Measurements from ENCODE around the gene CDKL5.
"Not testable (repeated sequence)": the region's sequence is repeated elsewhere in the genome, so short reads cannot be mapped to it uniquely, and the experiment has no call there.

CDKL5 gene

DNA sequence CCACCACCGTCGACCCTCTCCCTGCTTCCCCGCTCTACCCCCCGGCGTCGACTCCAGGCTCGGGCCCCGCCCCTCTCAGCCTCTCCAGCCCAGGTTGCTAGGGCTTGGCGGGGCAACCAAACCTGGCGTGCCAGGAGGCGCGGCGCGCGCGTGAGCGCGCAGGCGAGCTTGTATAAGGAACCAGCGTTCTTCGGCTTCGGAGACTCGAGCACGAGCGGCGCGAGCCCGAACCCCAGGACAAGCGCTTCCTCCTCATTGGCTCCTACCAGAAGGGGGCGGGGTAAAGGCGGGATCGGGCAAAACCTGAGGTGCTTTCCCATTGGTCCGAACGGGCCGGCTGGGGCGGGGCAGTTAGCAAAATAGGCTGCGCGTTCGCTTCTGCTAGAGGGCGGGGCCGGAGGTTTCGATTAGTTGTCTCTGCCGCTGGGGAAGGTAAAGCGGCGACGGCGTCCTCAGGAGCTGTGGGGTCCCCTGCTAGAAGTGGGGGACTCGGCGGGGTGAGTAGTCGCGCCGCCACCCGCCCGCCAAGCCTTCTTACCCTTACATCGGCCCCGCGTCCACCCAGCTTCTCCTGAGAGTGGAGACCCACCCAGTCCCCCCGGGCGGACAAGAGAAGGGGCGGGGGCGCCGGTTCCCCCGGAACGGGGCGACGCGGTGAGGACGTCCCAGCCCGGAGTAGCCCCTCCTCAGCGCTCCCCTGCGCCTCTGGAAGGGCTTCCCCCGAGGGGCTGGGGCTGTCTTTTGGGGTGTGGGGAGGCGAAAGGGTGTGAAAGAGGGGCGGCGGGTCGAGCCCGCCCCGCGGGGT, at the start of gene CDKL5:
TSS of gene CDKL5 (plus strand) at position 410 of the 805 bp plus-strand sequence. CDS start 81,489 bp downstream, outside the sequence.
- peak; percentile 96 for DNase-seq (ENCODE audit: low read depth)

DNA sequence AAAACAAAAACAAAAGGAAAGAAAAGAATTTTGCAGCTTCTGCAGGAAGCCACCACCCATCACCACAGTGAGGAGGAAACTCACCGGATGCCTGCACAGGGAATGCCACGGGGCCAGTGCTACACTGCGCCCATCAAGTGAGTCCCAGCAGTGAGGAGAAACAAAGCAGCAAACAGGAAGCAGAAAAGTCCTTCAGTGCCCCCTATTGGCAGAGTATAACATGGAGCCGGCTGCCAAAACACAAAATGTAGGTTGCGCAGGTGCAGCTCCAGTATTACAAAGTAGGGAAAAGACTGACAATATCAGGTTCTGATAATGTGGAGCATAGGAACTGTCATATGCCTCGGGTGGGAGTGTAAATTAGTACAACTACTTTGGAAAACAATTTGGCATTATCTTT, 47.6 kb upstream of the CDKL5 start:
- DNase-seq (ENCODE audit: low read depth) = peak; percentile 19

DNA sequence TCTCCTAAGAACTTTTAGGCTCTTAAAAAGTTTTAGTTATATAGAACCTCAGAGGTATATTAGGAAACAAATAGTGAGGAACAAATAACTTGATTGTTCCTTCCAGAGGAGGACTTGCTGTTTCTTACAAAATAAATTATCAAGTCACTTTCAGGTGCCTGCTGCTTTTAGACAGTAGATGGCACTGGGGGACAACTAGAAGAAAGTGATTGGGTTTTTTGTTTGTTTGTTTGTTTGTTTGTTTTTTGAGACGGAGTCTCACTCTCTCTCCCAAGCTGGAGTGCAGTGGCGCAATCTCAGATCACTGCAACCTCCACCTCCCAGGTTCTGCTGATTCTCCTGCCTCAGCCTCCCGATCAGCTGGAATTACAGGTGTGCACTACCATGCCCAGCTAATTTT, 35.4 kb upstream of the CDKL5 start:
- DNase-seq (ENCODE audit: low read depth) = no peak

DNA sequence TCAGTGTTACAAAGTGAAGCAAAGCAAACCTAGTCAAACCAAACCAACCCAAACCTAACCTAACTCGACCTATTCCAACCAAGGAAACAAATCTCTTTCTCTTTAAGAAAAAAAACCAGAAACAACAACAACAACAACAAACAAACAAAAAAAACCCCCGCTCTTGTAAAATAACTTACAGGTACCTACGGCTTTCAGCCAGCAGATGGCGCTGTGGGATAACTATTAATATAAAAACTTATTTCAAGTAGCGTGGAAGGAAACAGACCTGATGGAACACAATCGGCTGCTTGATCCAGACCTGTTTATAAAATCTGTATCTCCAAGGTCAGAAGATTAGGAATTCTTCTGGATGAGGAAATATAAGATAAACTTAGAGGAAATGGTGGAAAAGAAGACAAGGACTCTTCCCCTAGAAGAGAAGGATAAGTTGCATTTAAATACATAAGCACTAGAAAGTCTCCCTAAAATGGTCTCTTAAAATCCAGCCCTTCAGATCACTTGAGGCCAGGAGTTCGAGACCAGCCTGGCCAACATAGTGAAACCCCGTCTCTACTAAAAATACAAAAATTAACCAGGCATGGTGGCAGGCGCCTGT, 34.4 kb upstream of the CDKL5 start:
- peak; percentile 54 for DNase-seq (ENCODE audit: low read depth)

DNA sequence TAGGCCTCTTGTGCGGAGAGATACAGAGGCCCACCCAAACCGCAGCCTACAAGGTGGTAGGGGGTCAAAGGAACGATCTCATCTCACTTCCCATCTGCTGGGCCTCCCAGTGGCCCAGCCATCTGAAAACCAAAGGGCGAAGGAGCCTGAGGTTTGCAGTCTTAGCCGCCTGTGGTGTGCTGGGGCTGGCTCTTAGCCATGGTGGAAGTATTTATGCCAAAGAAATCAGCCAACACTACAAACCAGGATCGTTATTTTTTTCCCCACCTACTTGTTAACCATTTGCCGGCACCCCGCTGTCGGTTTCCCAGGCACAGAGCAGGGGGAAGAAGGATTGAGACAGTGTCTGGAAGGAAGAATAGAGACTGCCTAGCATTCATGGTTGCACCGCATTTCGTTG, 30.9 kb upstream of the CDKL5 start:
- no peak for DNase-seq (ENCODE audit: low read depth)

DNA sequence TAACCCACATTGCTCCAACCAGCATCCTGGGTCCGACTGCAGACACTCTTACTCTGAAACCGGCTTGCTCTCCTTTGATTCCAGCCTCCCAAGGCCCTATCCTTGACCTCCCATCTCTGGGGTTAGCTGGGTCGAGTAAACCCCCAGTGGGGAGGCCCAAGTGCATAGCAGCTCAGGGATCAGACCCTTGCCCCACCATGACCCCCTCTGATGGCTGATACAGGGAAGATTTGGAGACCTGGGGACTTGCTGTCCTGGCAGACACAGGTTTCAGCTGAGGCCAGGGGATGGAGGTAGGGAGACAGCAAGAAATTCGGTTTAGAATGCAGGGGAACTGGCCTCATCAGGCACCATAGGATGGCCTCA, 23.6 kb upstream of the CDKL5 start:
- DNase-seq (ENCODE audit: low read depth) = no peak

DNA sequence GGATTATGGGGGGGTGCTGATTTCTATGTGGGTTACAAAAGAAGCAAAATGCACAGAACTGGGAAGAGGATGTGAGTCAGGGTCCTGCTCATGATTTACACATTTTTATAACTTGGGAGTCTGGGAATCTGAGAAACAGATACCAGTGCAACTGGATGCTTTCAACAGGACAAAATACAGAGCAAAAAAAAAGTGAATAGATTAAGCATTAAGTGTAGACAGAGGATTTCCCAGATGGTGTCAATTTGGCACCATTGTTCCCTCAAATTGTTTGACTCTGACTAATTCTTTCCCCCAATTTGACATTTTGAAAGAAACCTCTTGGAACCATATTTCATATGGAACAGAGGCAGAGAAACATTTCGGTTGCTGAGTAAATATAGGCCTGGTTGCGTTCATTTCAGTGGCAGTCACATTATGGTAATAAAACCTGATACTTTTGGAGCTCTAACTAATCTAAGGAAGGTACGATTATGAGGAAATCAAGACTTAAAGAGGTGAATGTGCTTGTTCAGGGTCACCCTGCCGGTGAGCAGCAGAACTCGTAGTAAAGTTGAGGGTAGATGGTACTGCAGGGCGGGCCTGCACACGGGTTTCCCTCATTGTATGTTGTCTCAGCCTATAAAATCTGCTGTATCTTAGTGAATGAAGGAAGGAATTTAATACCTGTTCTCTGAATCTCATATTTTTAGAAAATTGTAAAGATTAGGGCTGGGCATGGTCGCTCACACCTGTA, 18.7 kb upstream of the CDKL5 start:
- no peak for DNase-seq (ENCODE audit: low read depth)

DNA sequence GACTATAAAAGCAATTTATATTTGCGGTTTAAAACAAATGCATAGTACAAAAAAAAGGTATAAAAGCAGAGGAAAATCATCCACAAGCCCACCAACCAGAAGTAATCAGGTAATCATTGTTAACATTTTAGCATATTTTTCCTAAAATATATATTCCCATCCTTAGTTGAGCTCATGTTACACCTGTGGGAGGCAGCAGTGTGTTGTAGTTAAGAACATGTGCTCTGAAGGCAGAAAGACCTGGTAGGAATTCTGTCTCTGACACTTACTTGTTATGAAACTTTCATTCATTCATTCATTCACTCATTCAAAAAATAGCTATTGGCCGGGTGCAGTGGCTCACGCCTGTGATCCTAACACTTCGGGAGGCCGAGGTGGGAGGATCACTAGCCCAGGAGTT, 15.4 kb upstream of the CDKL5 start:
- DNase-seq (ENCODE audit: low read depth) = peak; percentile 53

DNA sequence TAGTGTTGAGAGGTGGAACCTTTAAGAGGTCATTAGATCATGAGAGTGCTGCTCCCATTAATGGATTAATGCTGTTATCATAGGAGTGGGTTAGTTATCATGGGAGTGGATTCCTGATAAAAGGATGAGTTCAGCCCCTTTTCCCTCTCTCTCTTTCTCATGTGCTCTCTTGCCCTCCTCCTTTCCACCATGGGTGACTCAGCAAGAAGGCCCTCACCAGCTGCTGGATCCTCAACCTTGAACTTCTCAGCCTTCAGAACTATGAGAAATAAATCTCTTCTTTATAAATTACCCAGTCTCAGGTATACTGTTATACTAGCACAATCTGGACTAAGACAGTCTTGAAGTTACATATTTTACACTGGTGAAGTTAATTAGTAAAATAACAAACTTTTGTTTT, 10.0 kb upstream of the CDKL5 start:
- peak; percentile 39 for DNase-seq (ENCODE audit: low read depth)

DNA sequence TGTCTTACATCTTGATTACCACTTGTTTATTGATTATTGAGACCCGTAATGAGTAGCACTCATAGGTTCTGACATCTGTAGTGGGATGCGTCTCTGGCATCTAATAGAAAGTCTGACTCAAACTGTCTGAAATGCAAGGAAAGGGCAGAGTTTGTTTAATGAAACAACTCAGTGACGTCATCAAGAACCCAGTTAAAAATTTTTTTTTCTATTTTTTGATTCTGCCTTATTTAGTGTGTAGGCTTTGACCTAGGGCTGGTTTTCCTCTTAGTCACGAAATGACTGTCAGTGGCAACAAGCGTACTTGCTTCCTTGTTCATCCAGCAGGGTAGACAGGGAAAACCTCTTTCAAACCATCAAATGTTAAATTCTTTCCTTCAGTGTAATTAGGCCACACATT, 3.1 kb upstream of the CDKL5 start:
- DNase-seq (ENCODE audit: low read depth) = peak; percentile 84

DNA sequence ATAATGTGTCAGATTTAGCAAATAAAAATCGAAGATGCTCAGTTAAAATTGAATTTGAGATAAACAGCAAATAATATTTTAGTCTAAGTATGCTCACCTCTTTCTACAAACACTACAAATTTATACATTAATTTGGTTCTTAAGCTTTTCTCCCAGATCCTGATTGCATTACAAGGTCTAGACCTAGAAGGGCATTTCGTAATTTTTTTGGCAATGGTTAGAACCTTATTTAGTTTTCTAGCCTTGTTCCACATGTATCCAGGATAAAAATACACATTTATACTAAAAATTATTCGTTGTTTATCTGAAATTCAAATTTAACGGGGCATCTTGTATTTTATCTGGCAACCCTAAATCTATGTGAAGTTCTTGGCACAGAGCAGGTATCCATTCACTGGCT, 2.5 kb upstream of the CDKL5 start:
- DNase-seq (ENCODE audit: low read depth) = peak; percentile 11

DNA sequence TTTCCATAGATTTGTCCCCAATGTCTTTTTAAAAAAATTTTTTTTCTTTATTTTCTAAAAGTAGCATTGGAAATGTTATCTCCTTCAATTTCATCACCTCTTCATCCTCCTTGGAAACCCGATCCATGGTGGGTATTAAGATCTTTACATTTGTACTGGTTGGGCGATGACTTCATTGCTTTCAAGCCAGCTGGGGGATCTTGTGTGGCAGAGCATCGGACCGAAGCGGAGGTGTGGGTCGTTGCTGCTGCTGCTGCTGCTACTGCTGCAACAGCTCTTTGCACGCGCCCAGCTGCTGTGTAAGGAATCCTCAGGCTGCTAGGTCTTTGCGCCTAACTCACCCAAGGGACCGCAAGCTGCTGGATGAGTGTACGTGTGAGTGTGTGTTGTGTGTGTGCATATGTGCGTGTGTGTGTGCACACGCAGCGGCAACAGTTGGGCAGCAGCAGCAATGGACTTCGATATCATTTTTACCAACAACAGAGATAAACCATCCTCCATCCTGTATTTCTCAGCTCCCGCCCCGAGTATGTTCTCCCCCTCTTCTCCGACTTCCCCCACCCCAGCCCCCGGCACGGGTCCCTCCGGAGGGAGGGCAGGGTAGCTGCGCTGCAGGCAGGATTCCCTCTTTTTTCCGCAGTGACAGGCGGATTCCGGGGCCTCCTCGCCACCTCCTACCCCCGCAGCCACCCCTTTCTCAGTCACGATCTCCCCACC, 768 bp upstream of the CDKL5 start:
- peak; percentile 47 for DNase-seq (ENCODE audit: low read depth)

DNA sequence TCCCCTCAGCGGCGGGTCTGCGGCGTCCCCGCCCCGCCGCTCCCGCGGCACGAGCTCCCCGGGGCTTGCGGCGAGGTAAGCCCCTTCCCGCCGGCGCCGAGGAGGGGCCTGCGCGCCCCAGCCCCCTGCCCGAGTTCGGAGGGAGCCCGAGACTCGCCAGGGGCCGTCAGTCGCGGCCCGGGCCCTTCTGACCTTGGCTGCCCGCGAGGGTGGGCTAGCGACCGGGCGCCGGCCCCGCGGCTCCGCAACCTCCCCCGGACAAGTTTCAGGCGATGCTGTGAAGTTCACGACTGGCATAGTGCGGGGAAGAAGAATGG, 554 bp downstream of the CDKL5 start:
- no peak for DNase-seq (ENCODE audit: low read depth)

DNA sequence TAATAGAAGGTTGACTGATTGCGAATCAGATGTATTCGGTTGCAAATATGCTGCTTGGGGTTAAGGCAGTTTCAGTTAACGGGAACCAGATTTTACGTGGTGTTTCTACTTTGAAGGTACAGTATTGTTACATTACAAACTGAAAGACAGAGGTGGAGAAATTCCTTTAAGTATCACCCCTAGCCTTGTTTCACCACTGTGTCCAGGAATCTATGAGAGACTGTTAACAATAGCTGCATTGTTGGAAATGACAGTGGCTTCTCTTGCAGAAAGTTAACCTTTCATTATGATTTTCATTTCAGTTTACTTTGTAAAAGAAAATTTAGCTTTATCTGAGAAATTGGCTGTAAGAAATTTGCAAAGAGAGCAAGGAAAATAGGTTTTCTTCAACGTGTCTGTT, 2.6 kb downstream of the CDKL5 start:
- no peak for DNase-seq (ENCODE audit: low read depth)

DNA sequence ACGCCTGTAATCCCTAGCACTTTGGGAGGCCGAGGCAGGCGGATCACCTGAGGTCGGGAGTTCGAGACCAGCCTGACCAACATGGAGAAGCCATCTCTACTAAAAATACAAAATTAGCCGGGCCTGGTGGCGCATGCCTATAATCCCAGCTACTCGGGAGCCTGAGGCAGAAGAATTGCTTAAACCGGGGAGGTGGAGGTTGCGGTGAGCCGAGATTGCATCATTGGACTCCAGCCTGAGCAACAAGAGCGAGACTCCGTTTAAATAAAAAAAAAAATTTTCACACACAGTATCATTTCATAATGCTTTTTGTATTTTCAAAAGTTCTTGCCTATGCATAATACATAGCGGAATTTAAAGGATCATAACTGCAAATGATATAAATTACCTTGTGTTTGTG, 7.9 kb downstream of the CDKL5 start:
- DNase-seq (ENCODE audit: low read depth) = not testable (repeated sequence)

DNA sequence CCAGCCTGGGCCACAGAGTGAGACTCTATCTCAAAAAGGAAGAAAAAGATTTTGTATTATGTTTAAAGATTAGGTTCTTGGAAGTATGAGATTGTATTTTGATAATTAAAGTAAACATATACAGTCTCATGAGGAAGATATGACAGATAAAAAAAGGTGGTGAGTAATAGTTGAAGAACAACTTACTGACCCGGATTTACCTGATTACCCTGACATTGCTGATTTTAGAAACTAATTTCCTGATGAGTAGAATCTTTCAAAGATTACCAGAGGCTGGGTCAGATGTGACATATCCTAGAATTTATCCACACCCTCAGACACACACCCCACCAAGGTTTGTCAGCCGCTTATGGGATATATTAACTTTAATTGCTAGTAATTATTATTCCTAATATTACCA, 9.5 kb downstream of the CDKL5 start:
- no peak for DNase-seq (ENCODE audit: low read depth)

DNA sequence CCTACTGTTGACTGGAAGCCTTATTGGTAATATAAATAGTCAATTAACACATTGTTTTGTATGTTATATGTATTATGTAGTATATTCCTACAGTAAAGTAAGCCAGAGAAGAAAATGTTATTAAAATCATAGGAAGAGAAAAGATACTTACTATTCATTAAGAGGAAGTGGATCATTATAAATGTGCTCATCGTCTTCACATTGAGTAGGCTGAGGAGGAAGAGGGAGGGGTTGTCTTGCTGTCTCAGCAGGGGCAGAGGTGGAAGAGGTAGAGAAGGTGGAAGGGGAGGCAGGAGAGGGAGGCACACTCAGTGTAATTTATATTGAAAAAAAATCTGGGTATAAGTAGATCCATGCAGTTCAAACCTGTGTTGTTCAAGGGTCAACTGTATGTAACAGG, 10.6 kb downstream of the CDKL5 start:
- DNase-seq (ENCODE audit: low read depth) = no peak

DNA sequence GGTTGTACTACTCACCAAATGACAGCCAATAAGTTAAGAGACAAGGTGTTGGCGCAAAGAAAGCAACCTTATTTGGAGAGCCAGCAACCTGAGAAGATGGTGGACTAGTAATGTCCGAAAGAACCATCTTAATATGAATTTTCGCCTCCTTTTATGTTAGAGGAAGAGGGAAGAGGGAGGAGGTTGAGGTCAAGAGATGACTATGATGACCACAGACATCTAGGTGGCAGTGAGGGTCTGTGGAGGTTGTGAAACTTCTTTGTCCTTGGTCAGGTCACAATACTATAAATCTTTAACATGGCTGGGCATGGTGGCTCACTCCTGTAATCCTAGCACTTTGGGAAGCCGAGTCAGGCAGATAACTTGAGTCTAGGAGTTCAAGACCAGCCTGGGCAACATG, 15.4 kb downstream of the CDKL5 start:
- DNase-seq (ENCODE audit: low read depth) = no peak

DNA sequence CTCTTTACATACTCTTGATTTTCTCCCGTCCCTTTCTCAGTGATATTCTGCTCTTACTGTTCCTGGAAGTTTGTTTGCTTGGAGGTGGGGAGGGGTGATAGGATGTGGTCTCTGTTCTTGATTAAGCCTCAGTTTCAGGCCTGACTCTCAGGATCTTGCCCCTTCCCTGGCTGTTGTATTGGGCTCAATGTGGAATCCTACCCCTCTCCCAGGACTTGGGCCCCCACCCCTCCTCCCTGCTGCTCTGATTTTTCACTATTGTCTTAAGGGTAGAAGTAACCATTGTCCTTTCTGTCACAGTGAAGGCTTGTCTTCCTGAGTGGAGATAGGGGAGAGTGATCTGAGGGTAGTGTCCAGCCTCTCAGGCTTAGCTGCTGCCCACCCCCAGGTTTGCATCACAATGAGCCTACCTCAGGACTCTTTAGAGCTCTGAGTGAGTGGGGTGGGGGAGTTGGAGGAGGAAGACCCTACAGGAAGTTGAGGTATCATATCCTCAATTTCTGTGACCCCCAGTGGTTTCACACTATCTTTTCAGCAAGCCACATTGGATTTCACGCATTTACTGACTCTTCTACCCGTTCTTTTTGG, 16.5 kb downstream of the CDKL5 start:
- no peak for DNase-seq (ENCODE audit: low read depth)

DNA sequence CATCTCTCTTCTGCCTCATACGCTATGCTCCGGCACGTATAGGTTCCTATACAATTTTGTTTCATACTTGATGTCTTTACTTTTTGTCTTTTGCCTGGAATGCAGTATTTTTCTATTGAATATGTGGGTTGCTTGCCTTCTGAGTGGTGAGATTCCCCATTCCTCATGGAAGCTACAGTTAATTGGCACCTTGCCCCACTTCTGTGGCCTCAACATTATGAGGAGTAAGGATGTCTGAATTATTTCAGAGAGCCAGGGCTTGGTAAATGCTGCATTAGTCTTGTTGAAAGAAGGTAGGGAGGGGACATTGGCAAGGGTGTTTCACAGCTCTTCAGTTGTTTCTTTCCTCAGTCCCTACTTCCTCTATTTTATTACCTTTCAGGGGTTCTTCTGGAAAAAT, 23.0 kb downstream of the CDKL5 start:
- DNase-seq (ENCODE audit: low read depth) = no peak

DNA sequence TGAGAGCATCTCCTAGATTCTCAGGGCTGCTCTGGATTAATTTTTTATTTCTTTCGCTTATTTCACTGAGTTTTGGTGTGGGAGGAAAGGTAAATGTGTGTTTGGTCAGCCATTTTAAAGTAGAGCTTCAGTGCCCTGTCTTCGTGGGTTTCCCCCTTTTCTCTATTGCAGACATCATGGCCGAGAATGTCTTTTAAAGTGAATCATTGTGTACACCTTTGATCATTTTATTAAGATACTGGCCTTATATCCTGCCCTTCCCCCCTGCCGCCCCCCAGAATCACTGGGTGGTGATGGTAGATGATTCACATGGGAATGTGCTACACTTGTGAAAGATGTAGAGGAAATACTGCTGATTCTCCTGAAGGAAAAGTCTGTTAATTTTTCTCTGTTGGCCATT, 23.8 kb downstream of the CDKL5 start:
- no peak for DNase-seq (ENCODE audit: low read depth)

DNA sequence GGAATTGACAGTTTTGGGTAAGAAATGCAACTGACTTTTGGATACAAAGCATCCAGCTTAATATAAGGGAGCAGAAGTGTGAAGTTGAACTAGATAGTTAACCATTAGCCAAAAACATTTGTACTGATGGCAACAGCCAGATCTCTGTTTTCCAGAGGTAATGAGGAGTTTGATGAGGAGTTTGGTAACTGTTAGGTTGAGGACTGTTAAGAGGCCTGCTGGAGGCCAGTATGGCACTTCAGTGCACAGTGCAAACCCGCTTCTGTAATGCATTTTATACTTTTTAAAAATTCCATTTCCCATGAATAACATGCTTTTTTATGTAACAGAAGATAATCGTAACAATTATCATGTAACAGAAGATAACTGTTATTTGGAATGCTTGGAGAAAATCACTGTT, 30.0 kb downstream of the CDKL5 start:
- no peak for DNase-seq (ENCODE audit: low read depth)
